Dedifferentiated amniotic fluid mesenchymal stem cell (primary cell): ENCODE results near the gene DIDO1.

Source experiments
- DNase-seq: peaks from one replicate; pipeline ENCODE4 v3.0.0-alpha.2; 2016; ENCODE audit errors: extremely low spot score

Gene DIDO1

DNA sequence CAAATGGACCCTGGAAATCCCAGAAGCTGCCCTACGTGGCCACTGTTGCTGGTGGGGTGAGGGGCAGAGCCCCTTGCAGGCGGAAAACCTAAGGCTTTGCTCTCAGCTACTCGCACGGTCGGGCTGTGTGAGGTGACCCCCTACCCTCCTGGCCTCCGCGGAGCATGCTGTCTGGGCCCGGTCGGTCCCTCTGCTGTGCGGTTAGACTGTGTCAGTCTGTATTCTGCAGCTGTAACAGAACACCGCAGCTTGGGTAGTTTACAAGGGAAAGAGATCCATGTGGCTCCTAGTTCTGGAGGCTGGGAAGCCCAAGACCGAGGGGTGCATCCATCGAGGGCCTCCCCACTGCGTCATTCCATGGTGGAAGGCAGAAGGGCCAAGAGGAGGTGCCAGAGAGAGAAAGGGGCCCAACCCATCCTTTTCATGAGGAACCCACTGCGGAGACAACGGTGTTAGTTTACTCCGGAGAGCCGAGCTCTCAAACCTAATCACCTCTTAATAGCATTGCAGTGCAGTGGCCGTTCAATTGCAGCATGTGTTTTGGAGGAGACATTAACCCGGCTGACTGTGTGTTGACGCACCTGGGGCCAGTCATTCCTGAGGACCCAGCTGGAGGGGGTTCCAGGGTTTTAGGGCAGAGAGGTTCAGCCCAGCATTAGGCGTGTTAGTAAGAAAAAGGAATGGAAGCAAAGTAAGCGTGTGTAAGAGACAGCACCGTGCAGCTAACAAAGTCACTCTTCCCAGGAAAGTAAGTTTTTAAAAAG lies 91.2 kb downstream of the DIDO1 start:
- DNase-seq = no peak

DNA sequence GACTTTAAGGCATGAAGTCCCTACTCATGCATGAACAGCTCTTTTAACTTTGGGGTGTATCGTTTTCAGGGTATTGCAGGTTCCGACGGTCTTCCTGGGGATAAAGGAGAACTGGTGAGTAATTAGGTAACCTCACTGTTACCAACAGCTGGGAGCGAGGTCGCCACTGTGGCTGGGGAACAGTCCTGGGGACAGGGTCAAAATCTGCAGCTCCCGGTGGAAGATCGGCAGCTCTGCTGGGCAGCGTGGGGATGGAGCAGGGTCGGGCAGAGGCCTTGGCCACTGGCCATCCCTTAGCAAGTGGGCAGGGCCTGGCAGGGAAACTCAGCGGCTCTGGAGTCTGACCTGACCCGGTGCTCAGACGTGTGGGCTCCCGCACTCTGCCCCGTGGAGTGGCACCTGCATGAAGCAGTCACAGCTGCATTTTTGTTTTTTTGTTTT lies 93.3 kb downstream of the DIDO1 start:
- DNase-seq = no peak

DNA sequence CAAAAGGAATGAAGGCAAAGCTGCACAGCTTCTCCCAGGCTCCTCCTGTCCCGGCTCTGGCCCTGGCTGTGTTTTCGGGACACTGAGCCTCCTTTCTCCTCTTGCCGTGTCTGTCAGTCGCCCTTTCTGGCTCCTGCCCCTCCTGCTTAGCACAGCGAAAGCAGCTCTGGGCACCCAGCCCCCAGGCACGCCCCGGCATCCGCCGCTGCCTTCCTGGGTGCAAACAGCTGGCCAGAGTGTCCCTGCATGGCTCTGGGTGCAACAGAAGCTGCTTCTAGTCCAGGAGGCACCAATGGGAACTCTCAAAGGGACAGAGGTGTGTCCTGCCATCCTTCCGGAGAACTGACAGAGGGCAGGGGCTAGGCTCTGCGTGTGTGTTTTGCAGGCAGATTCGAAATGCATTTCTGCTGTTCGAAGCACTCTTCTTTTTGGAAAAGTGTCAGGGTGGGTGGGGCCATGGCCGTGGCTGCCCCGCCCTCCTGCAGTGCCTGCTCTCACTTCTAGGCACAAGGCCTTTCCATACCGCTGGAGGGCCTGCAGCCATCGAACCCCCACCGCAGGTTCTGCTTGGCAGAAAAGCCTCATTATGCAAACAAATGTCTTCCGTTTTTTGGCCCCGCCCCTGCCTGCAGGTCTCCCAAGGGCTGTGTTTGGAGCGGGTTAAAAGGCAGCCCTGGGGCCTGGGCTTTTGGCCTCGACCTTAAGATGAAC lies 93.9 kb downstream of the DIDO1 start:
- DNase-seq = no peak

DNA sequence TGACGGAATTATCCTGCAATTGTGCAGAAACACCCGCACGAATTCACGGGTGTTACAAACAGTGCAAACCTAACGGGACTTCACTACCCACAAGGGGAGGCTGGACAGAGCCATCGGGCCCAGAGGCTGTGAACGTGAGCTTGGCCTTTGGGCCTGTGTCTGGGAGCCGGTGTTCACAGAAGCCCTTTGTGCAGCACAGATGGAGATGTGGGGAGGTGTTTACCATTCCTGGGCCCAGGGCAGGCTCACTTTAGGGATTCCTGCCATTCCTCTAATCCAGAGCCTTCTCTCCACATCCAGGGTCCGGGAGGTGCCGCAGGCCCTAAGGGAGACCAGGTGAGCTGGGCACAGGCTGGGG lies 94.5 kb downstream of the DIDO1 start:
- no peak for DNase-seq

GRCh38 chr20:62831361-62831788 lies 94.9 kb downstream of the DIDO1 start:
- DNase-seq = no peak

GRCh38 chr20:62830821-62831220 lies 95.5 kb downstream of the DIDO1 start:
- DNase-seq = no peak

- DNase-seq = no peak
Measured at GRCh38 chr20:62830251-62830650, 96.1 kb downstream of the DIDO1 start.

GRCh38 chr20:62829231-62830230 lies 96.8 kb downstream of the DIDO1 start:
- no peak for DNase-seq

DNA sequence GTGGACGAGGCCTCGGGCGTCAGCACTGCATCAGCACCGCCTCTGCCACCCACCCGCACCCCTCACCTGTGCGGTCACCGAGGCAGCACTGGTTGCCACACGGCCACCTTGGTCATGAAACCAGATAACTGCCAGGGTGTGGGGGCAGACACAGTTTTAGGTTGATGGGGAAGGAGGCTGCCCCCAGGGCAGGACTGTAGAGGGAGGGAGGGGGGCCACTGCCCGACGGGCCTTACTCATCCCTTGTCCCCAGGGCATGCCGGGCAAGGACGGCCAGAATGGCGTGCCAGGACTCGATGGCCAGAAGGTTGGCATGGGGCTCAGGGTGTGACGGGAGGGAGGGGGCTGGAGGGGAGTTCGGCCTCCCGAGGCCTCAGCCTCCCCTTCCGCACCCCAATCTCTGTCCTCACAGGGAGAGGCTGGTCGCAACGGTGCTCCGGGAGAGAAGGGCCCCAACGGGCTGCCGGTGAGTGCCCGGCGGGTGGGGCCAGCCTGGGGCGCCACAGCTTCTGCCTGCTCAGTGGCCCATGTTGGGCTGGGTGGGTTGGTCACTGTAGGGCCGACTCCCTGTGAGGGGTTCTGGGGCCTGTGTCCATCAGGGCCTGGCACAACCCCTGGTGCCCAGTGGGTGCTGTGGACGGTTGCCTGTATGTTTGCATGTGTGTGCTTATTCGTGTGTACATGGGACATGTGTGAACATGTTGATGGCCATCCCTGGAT lies 97.6 kb downstream of the DIDO1 start:
- no peak for DNase-seq

DNA sequence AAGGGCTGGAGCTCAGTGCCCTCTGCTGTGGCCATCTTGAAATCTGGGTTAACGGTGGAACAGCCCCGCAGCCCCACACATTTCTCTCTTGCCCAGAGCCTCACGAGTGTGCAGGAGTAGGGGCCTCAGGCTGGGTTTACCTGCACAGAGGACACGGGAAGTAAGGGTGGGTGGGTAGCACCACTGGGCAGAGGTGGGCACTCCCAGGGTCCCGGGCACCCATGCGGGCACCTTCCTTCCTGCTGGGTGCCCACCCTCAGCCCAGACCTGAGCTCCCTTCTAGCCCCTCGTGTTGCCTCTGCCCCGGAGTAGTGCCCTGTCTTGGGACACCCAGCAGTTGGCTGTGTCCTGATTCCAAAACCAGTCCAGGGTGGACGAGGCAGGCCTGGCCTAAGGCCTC lies 98.3 kb downstream of the DIDO1 start:
- no peak for DNase-seq
